ENCODE data around the gene AP2M1. TPM values are rescaled to one million over a fixed set of nuclear protein-coding genes. Genes with fewer than 3 reads are reported as not detected.

AP2M1 gene
- total and polyA plus RNA-seq, 2 of the 8 experiments (the other 6 are each of a cell fraction or from before 2014, with no cell fraction given): 403 to 454 TPM

GRCh38 chr3:184155644-184156521 is 18.8 kb upstream of the AP2M1 start (continued):
- TF ChIP-seq CHD7 (IDR thresholded peaks at IDR 0.05; ENCODE audit: insufficient replicate concordance, low read length) (no peak), CHD1 (IDR thresholded peaks at IDR 0.05; ENCODE audit: low read depth, low read length) (no peak), SP2 (IDR thresholded peaks at IDR 0.05; ENCODE audit: low read length) (no peak), SAP30 (IDR thresholded peaks at IDR 0.05; ENCODE audit: insufficient read depth, insufficient replicate concordance, low read length) (peak; percentile 39), TAF1 (IDR thresholded peaks at IDR 0.05; ENCODE audit: low read depth, low read length) (no peak; the same call in 1 of the 2 replicates), ASH2L (IDR thresholded peaks at IDR 0.05; ENCODE audit: low read length) (peak; percentile 62), RAD21 (IDR thresholded peaks at IDR 0.05 in 1 of 2, conservative IDR thresholded peaks at IDR 0.05 in 1 of 2; ENCODE audit: low read depth in 2 of 2, low read length in 2 of 2) (no peak), BCL11A (IDR thresholded peaks at IDR 0.05; ENCODE audit: low read depth in 2 of 2, low read length in 2 of 2) (no peak), KDM4A (IDR thresholded peaks at IDR 0.05; ENCODE audit: low read depth, low read length, severe bottlenecking) (peak; percentile 65)
